K562 (cell line): Measurements from ENCODE around the gene TMEM163.

Source experiments
- CBX8 ChIP-seq: fragments of 200-600 bp; sonication (generic); IDR thresholded peaks from 2 replicates; pipeline ENCODE4 v1.6.1; 2012; ENCODE audit warnings: borderline replicate concordance, mixed run types, low read depth, mild to moderate bottlenecking, moderate library complexity, mixed read lengths, low read length, control low read depth, inconsistent platforms; ENCODE audit not compliant: poor library complexity, severe bottlenecking; ENCODE audit errors: extremely low read depth
- CEBPB ChIP-seq: fragments of 450-650 bp; IDR thresholded peaks from 2 replicates; pipeline ENCODE4 v1.6.1; 2016; ENCODE audit warnings: missing genetic modification characterization, missing compliant biosample characterization
- E2F3 ChIP-seq: fragments of 250-450 bp; sonication (Bioruptor Pico); IDR thresholded peaks from 2 replicates; pipeline ENCODE4 v1.4.0; 2020; ENCODE audit warnings: mild to moderate bottlenecking
- KAT8 ChIP-seq: fragments of 450-650 bp; IDR thresholded peaks from 2 replicates; pipeline ENCODE4 v1.6.1; 2016; ENCODE audit warnings: low read depth, mild to moderate bottlenecking
- NRF1 ChIP-seq, 2 experiments: fragments of 450-650 bp; IDR thresholded peaks in 1 of 2; conservative IDR thresholded peaks in 1 of 2; 2 replicates each; pipeline ENCODE4 v1.6.1; 2014; ENCODE audit warnings: mild to moderate bottlenecking in 2 of 2
- OTX1 ChIP-seq: fragments of 450-650 bp; formaldehyde crosslinking; IDR thresholded peaks from 2 replicates; pipeline ENCODE4 v1.4.0; 2022; ENCODE audit warnings: mild to moderate bottlenecking
- TCF7 ChIP-seq: sonication (generic); IDR thresholded peaks from 2 replicates; pipeline ENCODE4 v1.6.1; 2016; ENCODE audit warnings: antibody characterized with exemption, borderline replicate concordance
- ZBTB2 ChIP-seq: fragments of 450-650 bp; IDR thresholded peaks from 2 replicates; pipeline ENCODE4 v1.6.1; 2016; ENCODE audit warnings: antibody characterized with exemption
- ZBTB26 ChIP-seq: fragments of 450-650 bp; formaldehyde crosslinking; IDR thresholded peaks from 2 replicates; pipeline ENCODE4 v1.4.0; 2022; ENCODE audit warnings: missing genetic modification characterization
- TF ChIP-seq, protein P1 (sequence below), 3 experiments: IDR thresholded peaks in 2 of 3; conservative IDR thresholded peaks in 1 of 3; 2 replicates each; pipeline ENCODE4 v1.5.1; 2011 to 2012; ENCODE audit warnings: low read length in 3 of 3, mild to moderate bottlenecking in 3 of 3, control low read depth in 2 of 3, improper control_type of control experiment in 1 of 3, inconsistent platforms in 1 of 3, low read depth in 1 of 3, mixed read lengths in 1 of 3, moderate library complexity in 1 of 3; ENCODE audit not compliant: insufficient read depth in 2 of 3
- TF ChIP-seq, protein P2 (sequence below): sonication (generic); formaldehyde crosslinking; IDR thresholded peaks from 2 replicates; pipeline ENCODE4 v1.8.0; 2022; ENCODE audit warnings: mild to moderate bottlenecking, missing genetic modification reagents, borderline replicate concordance

GRCh38 chr2:134564549-134564948 lies 154.3 kb downstream of the TMEM163 start:
- no peak for TF ChIP-seq ZBTB2
- no peak for TF ChIP-seq KAT8
- no peak for TF ChIP-seq OTX1 (CRISPR knock-in tag)
- TF ChIP-seq E2F3 (CRISPR knock-in tag) = no peak
- TF ChIP-seq, protein P1, sequence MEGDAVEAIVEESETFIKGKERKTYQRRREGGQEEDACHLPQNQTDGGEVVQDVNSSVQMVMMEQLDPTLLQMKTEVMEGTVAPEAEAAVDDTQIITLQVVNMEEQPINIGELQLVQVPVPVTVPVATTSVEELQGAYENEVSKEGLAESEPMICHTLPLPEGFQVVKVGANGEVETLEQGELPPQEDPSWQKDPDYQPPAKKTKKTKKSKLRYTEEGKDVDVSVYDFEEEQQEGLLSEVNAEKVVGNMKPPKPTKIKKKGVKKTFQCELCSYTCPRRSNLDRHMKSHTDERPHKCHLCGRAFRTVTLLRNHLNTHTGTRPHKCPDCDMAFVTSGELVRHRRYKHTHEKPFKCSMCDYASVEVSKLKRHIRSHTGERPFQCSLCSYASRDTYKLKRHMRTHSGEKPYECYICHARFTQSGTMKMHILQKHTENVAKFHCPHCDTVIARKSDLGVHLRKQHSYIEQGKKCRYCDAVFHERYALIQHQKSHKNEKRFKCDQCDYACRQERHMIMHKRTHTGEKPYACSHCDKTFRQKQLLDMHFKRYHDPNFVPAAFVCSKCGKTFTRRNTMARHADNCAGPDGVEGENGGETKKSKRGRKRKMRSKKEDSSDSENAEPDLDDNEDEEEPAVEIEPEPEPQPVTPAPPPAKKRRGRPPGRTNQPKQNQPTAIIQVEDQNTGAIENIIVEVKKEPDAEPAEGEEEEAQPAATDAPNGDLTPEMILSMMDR (IDR thresholded peaks at IDR 0.05 in 2 of 3, conservative IDR thresholded peaks at IDR 0.05 in 1 of 3; ENCODE audit: insufficient read depth in 2 of 3, low read depth in 1 of 3, low read length in 3 of 3) = no peak
- TF ChIP-seq TCF7 = no peak
- no peak for TF ChIP-seq CEBPB
- no peak for TF ChIP-seq CBX8
- no peak for TF ChIP-seq NRF1 (conservative IDR thresholded peaks at IDR 0.05 in 1 of 2, IDR thresholded peaks at IDR 0.05 in 1 of 2)
- TF ChIP-seq, protein P2, sequence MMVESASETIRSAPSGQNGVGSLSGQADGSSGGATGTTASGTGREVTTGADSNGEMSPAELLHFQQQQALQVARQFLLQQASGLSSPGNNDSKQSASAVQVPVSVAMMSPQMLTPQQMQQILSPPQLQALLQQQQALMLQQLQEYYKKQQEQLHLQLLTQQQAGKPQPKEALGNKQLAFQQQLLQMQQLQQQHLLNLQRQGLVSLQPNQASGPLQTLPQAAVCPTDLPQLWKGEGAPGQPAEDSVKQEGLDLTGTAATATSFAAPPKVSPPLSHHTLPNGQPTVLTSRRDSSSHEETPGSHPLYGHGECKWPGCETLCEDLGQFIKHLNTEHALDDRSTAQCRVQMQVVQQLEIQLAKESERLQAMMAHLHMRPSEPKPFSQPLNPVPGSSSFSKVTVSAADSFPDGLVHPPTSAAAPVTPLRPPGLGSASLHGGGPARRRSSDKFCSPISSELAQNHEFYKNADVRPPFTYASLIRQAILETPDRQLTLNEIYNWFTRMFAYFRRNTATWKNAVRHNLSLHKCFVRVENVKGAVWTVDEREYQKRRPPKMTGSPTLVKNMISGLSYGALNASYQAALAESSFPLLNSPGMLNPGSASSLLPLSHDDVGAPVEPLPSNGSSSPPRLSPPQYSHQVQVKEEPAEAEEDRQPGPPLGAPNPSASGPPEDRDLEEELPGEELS = no peak
- no peak for TF ChIP-seq ZBTB26 (CRISPR knock-in tag)
